ENCODE measurements around the gene TRIM45.

The TRIM45 gene

GRCh38 chr1:117116784-117117130, 4.8 kb downstream of the TRIM45 start:
- no peak for TF ChIP-seq NFRKB (IDR thresholded peaks at IDR 0.05)
- no peak for TF ChIP-seq FOXK2 (IDR thresholded peaks at IDR 0.05)
- TF ChIP-seq ARNT (IDR thresholded peaks at IDR 0.05) = no peak
- TF ChIP-seq BHLHE40 (IDR thresholded peaks at IDR 0.05; ENCODE audit: borderline replicate concordance) = no peak
- ChIA-PET POLR2A (no interaction called here), CTCF (no interaction called here)

GRCh38 chr1:117116090-117116783, 5.3 kb downstream of the TRIM45 start:
- TF ChIP-seq FOXM1 (IDR thresholded peaks at IDR 0.05; ENCODE audit: borderline replicate concordance) = no peak
- TF ChIP-seq ELF4 (IDR thresholded peaks at IDR 0.05) = no peak
- TF ChIP-seq HDGF (IDR thresholded peaks at IDR 0.05; ENCODE audit: borderline replicate concordance) = no peak
- TF ChIP-seq NFRKB (IDR thresholded peaks at IDR 0.05) = no peak
- TF ChIP-seq ARNT (IDR thresholded peaks at IDR 0.05) = no peak
- no peak for TF ChIP-seq PKNOX1 (IDR thresholded peaks at IDR 0.05)
- no peak for TF ChIP-seq SUZ12 (IDR thresholded peaks at IDR 0.05)
- no peak for TF ChIP-seq L3MBTL2 (conservative IDR thresholded peaks at IDR 0.05)
- TF ChIP-seq SP1 (IDR thresholded peaks at IDR 0.05) = no peak
- no peak for TF ChIP-seq FOXK2 (IDR thresholded peaks at IDR 0.05)
- no peak for TF ChIP-seq CTBP1 (IDR thresholded peaks at IDR 0.05; ENCODE audit: borderline replicate concordance)
- CTCF ChIA-PET = no interaction called here
- DNase-seq (ENCODE audit: extremely low spot score) = no peak
- POLR2A ChIA-PET = no interaction called here

More at GRCh38 chr1:117116784-117117130, 4.8 kb downstream of the TRIM45 start:
- DNase-seq (ENCODE audit: extremely low spot score) = no peak

GRCh38 chr1:117114877-117115276, 6.7 kb downstream of the TRIM45 start:
- DNase-seq (ENCODE audit: extremely low spot score) = no peak
- CTCF ChIA-PET = no interaction called here
- TF ChIP-seq FOXK2 (IDR thresholded peaks at IDR 0.05) (no peak), L3MBTL2 (conservative IDR thresholded peaks at IDR 0.05) (no peak), ARNT (IDR thresholded peaks at IDR 0.05) (no peak), TARDBP (IDR thresholded peaks at IDR 0.05) (no peak), SUZ12 (IDR thresholded peaks at IDR 0.05) (no peak), CTBP1 (IDR thresholded peaks at IDR 0.05; ENCODE audit: borderline replicate concordance) (no peak), BHLHE40 (IDR thresholded peaks at IDR 0.05; ENCODE audit: borderline replicate concordance) (no peak), FOXA1 (IDR thresholded peaks at IDR 0.05) (no peak), NFRKB (IDR thresholded peaks at IDR 0.05) (no peak), ZNF384 (IDR thresholded peaks at IDR 0.05) (no peak), ELF4 (IDR thresholded peaks at IDR 0.05) (no peak), PKNOX1 (IDR thresholded peaks at IDR 0.05) (no peak), FOXM1 (IDR thresholded peaks at IDR 0.05; ENCODE audit: borderline replicate concordance) (no peak)
- POLR2A ChIA-PET = no interaction called here

GRCh38 chr1:117113199-117113598, 8.3 kb downstream of the TRIM45 start:
- no peak for DNase-seq (ENCODE audit: extremely low spot score)
- POLR2A ChIA-PET = interaction anchor here (0.7 kb wide), 1 partner anchor 11 kb away, joined by 3 read pairs; no protein-coding TSS in a partner anchor
- no peak for TF ChIP-seq ELF4 (IDR thresholded peaks at IDR 0.05)
- TF ChIP-seq SP1 (IDR thresholded peaks at IDR 0.05) = no peak
- no peak for TF ChIP-seq CTBP1 (IDR thresholded peaks at IDR 0.05; ENCODE audit: borderline replicate concordance)
- TF ChIP-seq ZNF384 (IDR thresholded peaks at IDR 0.05) = no peak
- no peak for TF ChIP-seq TARDBP (IDR thresholded peaks at IDR 0.05)
- no peak for TF ChIP-seq HDGF (IDR thresholded peaks at IDR 0.05; ENCODE audit: borderline replicate concordance)
- no peak for TF ChIP-seq FOXM1 (IDR thresholded peaks at IDR 0.05; ENCODE audit: borderline replicate concordance)
- TF ChIP-seq BHLHE40 (IDR thresholded peaks at IDR 0.05; ENCODE audit: borderline replicate concordance) = no peak
- TF ChIP-seq SUZ12 (IDR thresholded peaks at IDR 0.05) = no peak
- TF ChIP-seq FOXA1 (IDR thresholded peaks at IDR 0.05) = no peak
- TF ChIP-seq LEF1 (IDR thresholded peaks at IDR 0.05; ENCODE audit: borderline replicate concordance) = no peak
- TF ChIP-seq NFRKB (IDR thresholded peaks at IDR 0.05) = no peak
- TF ChIP-seq FOXK2 (IDR thresholded peaks at IDR 0.05) = no peak
- no peak for TF ChIP-seq L3MBTL2 (conservative IDR thresholded peaks at IDR 0.05)
- TF ChIP-seq PKNOX1 (IDR thresholded peaks at IDR 0.05) = no peak
- CTCF ChIA-PET = interaction anchor here (1.3 to 1.8 kb wide), 2 partner anchors 15 to 172 kb away, joined by 4 read pairs; no protein-coding TSS in a partner anchor

GRCh38 chr1:117112047-117112717, 9.4 kb downstream of the TRIM45 start:
- ChIA-PET CTCF (interaction anchor here (1.8 kb wide), 1 partner anchor 16 kb away, joined by 4 read pairs; no protein-coding TSS in a partner anchor), POLR2A (no interaction called here)
- TF ChIP-seq FOXA1 (IDR thresholded peaks at IDR 0.05) = no peak
- no peak for TF ChIP-seq LEF1 (IDR thresholded peaks at IDR 0.05; ENCODE audit: borderline replicate concordance)
- no peak for TF ChIP-seq ARNT (IDR thresholded peaks at IDR 0.05)
- no peak for DNase-seq (ENCODE audit: extremely low spot score)

GRCh38 chr1:117110774-117111173, 10.8 kb downstream of the TRIM45 start:
- TF ChIP-seq CTBP1 (IDR thresholded peaks at IDR 0.05; ENCODE audit: borderline replicate concordance) = no peak
- TF ChIP-seq HDGF (IDR thresholded peaks at IDR 0.05; ENCODE audit: borderline replicate concordance) = no peak
- TF ChIP-seq ARNT (IDR thresholded peaks at IDR 0.05) = no peak
- no peak for TF ChIP-seq ZNF384 (IDR thresholded peaks at IDR 0.05)
- no peak for TF ChIP-seq NFRKB (IDR thresholded peaks at IDR 0.05)
- TF ChIP-seq SUZ12 (IDR thresholded peaks at IDR 0.05) = no peak
- no peak for TF ChIP-seq FOXK2 (IDR thresholded peaks at IDR 0.05)
- no peak for TF ChIP-seq FOXM1 (IDR thresholded peaks at IDR 0.05; ENCODE audit: borderline replicate concordance)
- no peak for TF ChIP-seq TARDBP (IDR thresholded peaks at IDR 0.05)
- TF ChIP-seq ELF4 (IDR thresholded peaks at IDR 0.05) = no peak
- no peak for TF ChIP-seq PKNOX1 (IDR thresholded peaks at IDR 0.05)
- TF ChIP-seq LEF1 (IDR thresholded peaks at IDR 0.05; ENCODE audit: borderline replicate concordance) = no peak
- TF ChIP-seq SP1 (IDR thresholded peaks at IDR 0.05) = no peak
- TF ChIP-seq L3MBTL2 (conservative IDR thresholded peaks at IDR 0.05) = no peak
- TF ChIP-seq BHLHE40 (IDR thresholded peaks at IDR 0.05; ENCODE audit: borderline replicate concordance) = no peak
- no peak for TF ChIP-seq FOXA1 (IDR thresholded peaks at IDR 0.05)
- ChIA-PET POLR2A (interaction anchor here (1.2 to 1.5 kb wide), 2 partner anchors 11 to 51 kb away, joined by 4 to 7 read pairs; partner anchors contain the start of genes TRIM45 and TTF2), CTCF (no interaction called here)
- DNase-seq (ENCODE audit: extremely low spot score) = no peak

Data from HEK293T (cell line).